ENCODE data around the gene SAG. TPM values are rescaled to one million over a fixed set of nuclear protein-coding genes. Genes with fewer than 3 reads are reported as not detected.
A peak's percentile ranks its signal among the peaks of the same experiment; 100 is the strongest.

SAG gene
- total RNA-seq, 1 donor from 2014 or later: 0.04 TPM

DNA sequence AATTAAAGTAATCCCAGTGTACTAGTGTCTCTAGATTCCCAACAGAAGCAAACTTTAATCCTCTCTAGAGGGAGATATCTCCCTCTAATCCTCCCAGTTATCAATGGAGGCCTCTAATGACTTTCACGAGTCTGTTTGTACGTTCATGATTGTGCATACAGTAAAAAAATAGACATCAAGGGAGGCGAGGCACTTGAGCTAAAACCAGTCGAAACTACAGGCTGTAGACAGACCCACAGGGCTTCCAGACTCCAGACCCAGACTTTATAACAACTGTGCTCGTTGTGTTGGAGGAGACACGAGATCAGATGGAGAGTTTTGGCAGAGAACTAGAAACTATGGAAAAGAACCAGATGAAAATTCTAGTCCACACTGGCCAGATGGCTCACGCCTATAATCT, 53.7 kb downstream of the SAG start:
- intact Hi-C loops (cut with micrococcal nuclease): no loop called here
- Mint-ChIP-seq H3K27me3 (no peaks in the 10 kb centered on the region), H3K4me1 (peaks cover 80% of the 10 kb centered on the region), H3K4me3 (no peak overlapping the region), H3K36me3 (ENCODE audit: low read depth) (peaks cover 62% of the 10 kb centered on the region), H3K9me3 (peaks cover 2% of the 10 kb centered on the region), H3K27ac (peak overlapping the region; percentile 35)
- TF ChIP-seq, protein P1, sequence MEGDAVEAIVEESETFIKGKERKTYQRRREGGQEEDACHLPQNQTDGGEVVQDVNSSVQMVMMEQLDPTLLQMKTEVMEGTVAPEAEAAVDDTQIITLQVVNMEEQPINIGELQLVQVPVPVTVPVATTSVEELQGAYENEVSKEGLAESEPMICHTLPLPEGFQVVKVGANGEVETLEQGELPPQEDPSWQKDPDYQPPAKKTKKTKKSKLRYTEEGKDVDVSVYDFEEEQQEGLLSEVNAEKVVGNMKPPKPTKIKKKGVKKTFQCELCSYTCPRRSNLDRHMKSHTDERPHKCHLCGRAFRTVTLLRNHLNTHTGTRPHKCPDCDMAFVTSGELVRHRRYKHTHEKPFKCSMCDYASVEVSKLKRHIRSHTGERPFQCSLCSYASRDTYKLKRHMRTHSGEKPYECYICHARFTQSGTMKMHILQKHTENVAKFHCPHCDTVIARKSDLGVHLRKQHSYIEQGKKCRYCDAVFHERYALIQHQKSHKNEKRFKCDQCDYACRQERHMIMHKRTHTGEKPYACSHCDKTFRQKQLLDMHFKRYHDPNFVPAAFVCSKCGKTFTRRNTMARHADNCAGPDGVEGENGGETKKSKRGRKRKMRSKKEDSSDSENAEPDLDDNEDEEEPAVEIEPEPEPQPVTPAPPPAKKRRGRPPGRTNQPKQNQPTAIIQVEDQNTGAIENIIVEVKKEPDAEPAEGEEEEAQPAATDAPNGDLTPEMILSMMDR (IDR thresholded peaks at IDR 0.05): no peak
- DNase-seq (no peak), ATAC-seq (ENCODE audit: low read depth) (no peak)
- ChIA-PET POLR2A (no interaction called here), CTCF (no interaction called here)

- H3K4me3 Mint-ChIP-seq: no peak overlapping the region
- CTCF ChIA-PET: interaction anchor here (1.2 to 1.4 kb wide), 2 partner anchors 42 to 94 kb away, joined by 3 read pairs; no protein-coding TSS in a partner anchor
- POLR2A ChIA-PET: interaction anchor here (1.6 kb wide), 1 partner anchor 9 kb away, joined by 4 read pairs; the partner anchor contains the start of gene DGKD
- no peaks in the 10 kb centered on the region for H3K27me3 Mint-ChIP-seq
- peaks cover 63% of the 10 kb centered on the region for H3K36me3 Mint-ChIP-seq (ENCODE audit: low read depth)
- TF ChIP-seq, protein P1 (IDR thresholded peaks at IDR 0.05): no peak
- H3K4me1 Mint-ChIP-seq: peaks cover 79% of the 10 kb centered on the region
- intact Hi-C loops (cut with micrococcal nuclease): no loop called here
- H3K27ac Mint-ChIP-seq: no peak overlapping the region
- DNase-seq (no peak), ATAC-seq (ENCODE audit: low read depth) (no peak)
- H3K9me3 Mint-ChIP-seq: peaks cover 2% of the 10 kb centered on the region
Measured at GRCh38 chr2:233362742-233363141, 55.1 kb downstream of the SAG start.

- H3K4me3 Mint-ChIP-seq: peak overlapping the region; percentile 3
- H3K9me3 Mint-ChIP-seq: peaks cover 2% of the 10 kb centered on the region
- peak overlapping the region; percentile 74 for H3K27ac Mint-ChIP-seq
- CTCF ChIA-PET: interaction anchor here (1.4 kb wide), 1 partner anchor 40 kb away, joined by 3 read pairs; no protein-coding TSS in a partner anchor
- H3K4me1 Mint-ChIP-seq: peaks cover 80% of the 10 kb centered on the region
- TF ChIP-seq, protein P1 (IDR thresholded peaks at IDR 0.05): no peak
- intact Hi-C loops (cut with micrococcal nuclease): no loop called here
- no peaks in the 10 kb centered on the region for H3K27me3 Mint-ChIP-seq
- DNase-seq (no peak), ATAC-seq (ENCODE audit: low read depth) (no peak)
- POLR2A ChIA-PET: no interaction called here
- H3K36me3 Mint-ChIP-seq (ENCODE audit: low read depth): peaks cover 62% of the 10 kb centered on the region
Measured at GRCh38 chr2:233363744-233364235, 56.2 kb downstream of the SAG start.

GRCh38 chr2:233365861-233366520, 58.4 kb downstream of the SAG start:
- ATAC-seq (ENCODE audit: low read depth): no peak
- intact Hi-C loops (cut with micrococcal nuclease): no loop called here
- no peak for DNase-seq
- ChIA-PET POLR2A (interaction anchor here (0.5 to 1.0 kb wide), 4 partner anchors 8 to 114 kb away, joined by 3 to 10 read pairs (median 4); partner anchors contain the start of gene ATG16L1), CTCF (interaction anchor here (0.6 to 1.4 kb wide), 3 partner anchors 9 to 513 kb away, joined by 3 to 4 read pairs (median 3); partner anchors contain the start of gene DGKD)
- H3K9me3 Mint-ChIP-seq: peaks cover 2% of the 10 kb centered on the region
- peak overlapping the region; percentile 70 for H3K27ac Mint-ChIP-seq
- H3K4me1 Mint-ChIP-seq: peaks cover 80% of the 10 kb centered on the region
- no peaks in the 10 kb centered on the region for H3K27me3 Mint-ChIP-seq
- no peak overlapping the region for H3K4me3 Mint-ChIP-seq
- TF ChIP-seq, protein P1 (IDR thresholded peaks at IDR 0.05): no peak
- peaks cover 60% of the 10 kb centered on the region for H3K36me3 Mint-ChIP-seq (ENCODE audit: low read depth)

DNA sequence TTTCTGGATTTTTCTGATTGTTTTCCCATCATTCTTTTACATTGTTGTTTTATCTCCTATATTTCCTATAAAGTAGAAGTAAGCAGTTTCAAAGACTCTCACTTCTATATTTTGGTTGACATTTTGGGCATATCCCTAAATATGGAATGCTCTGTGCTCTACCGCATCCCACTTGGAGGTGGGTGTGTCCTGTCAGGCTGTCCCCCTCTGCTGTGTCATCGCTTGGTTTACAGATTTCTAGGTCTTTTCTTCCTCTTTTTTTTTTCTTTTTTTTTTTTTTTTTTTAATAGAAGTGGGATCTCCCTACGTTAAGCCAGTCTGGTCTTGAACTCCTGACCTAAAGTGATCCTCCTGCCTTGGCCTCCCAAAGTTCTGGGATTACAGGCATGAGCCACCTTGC, 60.0 kb downstream of the SAG start:
- Mint-ChIP-seq H3K4me1 (peaks cover 79% of the 10 kb centered on the region), H3K27ac (peak overlapping the region; percentile 66), H3K36me3 (ENCODE audit: low read depth) (peaks cover 59% of the 10 kb centered on the region), H3K4me3 (no peak overlapping the region), H3K9me3 (peaks cover 2% of the 10 kb centered on the region), H3K27me3 (no peaks in the 10 kb centered on the region)
- intact Hi-C loops (cut with micrococcal nuclease): no loop called here
- ChIA-PET CTCF (no interaction called here), POLR2A (no interaction called here)
- ATAC-seq (ENCODE audit: low read depth) (peak; percentile 10), DNase-seq (no peak)
- TF ChIP-seq, protein P1 (IDR thresholded peaks at IDR 0.05): no peak
